A673 (cell line): ENCODE data around the gene UBASH3A.

ENCODE experiments used
- EZH2 ChIP-seq: fragments of 200-600 bp; sonication (generic); IDR thresholded peaks from 2 replicates; pipeline ENCODE4 v1.6.1; 2017; ENCODE audit warnings: borderline replicate concordance, low read depth, mild to moderate bottlenecking, mixed read lengths, antibody characterized with exemption, low read length; ENCODE audit not compliant: poor library complexity, severe bottlenecking
- TF ChIP-seq, protein P1 (sequence below): fragments of 300-800, 200-600 bp; sonication (generic); conservative IDR thresholded peaks from 2 replicates; pipeline ENCODE4 v1.5.1; 2017; ENCODE audit warnings: low read depth, mild to moderate bottlenecking, antibody characterized with exemption, low read length, moderate library complexity, mixed read lengths

DNA sequence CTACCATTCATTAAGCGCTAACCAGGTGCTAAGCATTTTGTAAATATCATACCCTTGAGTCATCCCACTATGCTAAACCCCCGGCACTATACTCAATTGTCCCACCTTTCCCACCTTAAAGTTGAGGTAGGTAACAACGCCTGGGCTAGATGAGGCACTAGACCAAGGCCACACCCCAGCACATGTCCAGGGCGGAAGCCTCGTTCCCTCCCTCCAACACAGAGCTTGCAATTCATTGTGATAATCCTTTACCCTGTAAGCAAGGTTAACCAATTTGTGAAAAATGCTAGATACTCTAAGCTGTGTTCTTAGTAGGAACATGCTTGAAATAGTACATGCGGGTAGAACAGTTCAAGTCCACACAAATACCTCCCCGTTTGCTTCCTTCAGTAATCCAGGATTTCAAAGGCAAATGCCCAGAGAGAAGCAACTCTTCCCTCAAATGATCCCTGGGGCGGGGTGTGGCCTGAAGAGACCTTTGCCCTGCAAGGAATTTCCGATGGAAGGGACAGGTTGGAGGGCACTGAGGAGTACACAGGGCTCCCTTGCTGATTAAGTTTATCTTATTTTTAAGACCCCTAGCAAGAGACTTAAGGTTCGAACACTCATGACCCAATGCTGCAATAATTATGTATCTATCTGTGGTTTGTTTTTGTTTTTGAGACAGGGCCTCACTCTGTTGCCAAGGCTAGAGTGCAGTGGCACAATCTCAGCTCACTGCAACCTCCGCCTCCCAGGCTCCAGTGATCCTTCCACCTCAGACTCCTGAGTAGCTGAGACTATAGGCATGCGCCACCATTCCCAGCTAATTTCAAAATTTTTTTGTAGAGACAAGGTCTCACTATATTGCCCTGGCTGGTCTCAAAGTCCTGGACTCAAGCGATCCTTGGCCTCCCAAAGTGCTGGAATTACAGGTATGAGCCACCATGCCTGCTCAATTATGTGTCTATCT, 89.7 kb downstream of the UBASH3A start:
- TF ChIP-seq, protein P1, sequence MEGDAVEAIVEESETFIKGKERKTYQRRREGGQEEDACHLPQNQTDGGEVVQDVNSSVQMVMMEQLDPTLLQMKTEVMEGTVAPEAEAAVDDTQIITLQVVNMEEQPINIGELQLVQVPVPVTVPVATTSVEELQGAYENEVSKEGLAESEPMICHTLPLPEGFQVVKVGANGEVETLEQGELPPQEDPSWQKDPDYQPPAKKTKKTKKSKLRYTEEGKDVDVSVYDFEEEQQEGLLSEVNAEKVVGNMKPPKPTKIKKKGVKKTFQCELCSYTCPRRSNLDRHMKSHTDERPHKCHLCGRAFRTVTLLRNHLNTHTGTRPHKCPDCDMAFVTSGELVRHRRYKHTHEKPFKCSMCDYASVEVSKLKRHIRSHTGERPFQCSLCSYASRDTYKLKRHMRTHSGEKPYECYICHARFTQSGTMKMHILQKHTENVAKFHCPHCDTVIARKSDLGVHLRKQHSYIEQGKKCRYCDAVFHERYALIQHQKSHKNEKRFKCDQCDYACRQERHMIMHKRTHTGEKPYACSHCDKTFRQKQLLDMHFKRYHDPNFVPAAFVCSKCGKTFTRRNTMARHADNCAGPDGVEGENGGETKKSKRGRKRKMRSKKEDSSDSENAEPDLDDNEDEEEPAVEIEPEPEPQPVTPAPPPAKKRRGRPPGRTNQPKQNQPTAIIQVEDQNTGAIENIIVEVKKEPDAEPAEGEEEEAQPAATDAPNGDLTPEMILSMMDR: no peak
- no peak for TF ChIP-seq EZH2
